IMR-90 (cell line): ENCODE measurements around the gene AREL1.

ENCODE experiments used
- CEBPB ChIP-seq: IDR thresholded peaks from 2 replicates; pipeline ENCODE4 v1.6.1; 2012; ENCODE audit warnings: low read depth, low read length, improper control_type of control experiment
- CTCF ChIP-seq: conservative IDR thresholded peaks from 2 replicates; pipeline ENCODE4 v1.5.1; 2012; ENCODE audit warnings: mild to moderate bottlenecking, low read depth, low read length, improper control_type of control experiment
- FOS ChIP-seq: fragments of 150-350 bp; IDR thresholded peaks from 2 replicates; pipeline ENCODE4 v1.6.1; 2016; ENCODE audit warnings: low read depth, low read length
- MAFK ChIP-seq: IDR thresholded peaks from 2 replicates; pipeline ENCODE4 v1.6.1; 2012; ENCODE audit warnings: low read depth, low read length, improper control_type of control experiment
- MAZ ChIP-seq: IDR thresholded peaks from 2 replicates; pipeline ENCODE4 v1.6.1; 2012; ENCODE audit warnings: low read depth, mild to moderate bottlenecking, low read length, improper control_type of control experiment, moderate library complexity, borderline replicate concordance
- MXI1 ChIP-seq: IDR thresholded peaks from 2 replicates; pipeline ENCODE4 v1.6.1; 2012; ENCODE audit warnings: low read depth, mild to moderate bottlenecking, low read length, moderate library complexity, borderline replicate concordance
- POLR2A ChIP-seq: IDR thresholded peaks from 2 replicates; pipeline ENCODE4 v1.6.1; 2012; ENCODE audit warnings: mild to moderate bottlenecking, low read depth, low read length
- RAD21 ChIP-seq: IDR thresholded peaks from 2 replicates; pipeline ENCODE4 v1.6.1; 2012; ENCODE audit warnings: low read length, improper control_type of control experiment
- RFX5 ChIP-seq: IDR thresholded peaks from 2 replicates; pipeline ENCODE4 v1.8.0; 2012; ENCODE audit warnings: low read depth, mild to moderate bottlenecking, low read length, moderate library complexity
- SMC3 ChIP-seq: fragments of 150-350 bp; IDR thresholded peaks from 2 replicates; pipeline ENCODE4 v1.6.1; 2016; ENCODE audit warnings: low read depth, mild to moderate bottlenecking, antibody characterized with exemption, low read length, moderate library complexity
- USF2 ChIP-seq: fragments of 150-350 bp; IDR thresholded peaks from 2 replicates; pipeline ENCODE4 v1.6.1; 2017; ENCODE audit warnings: mild to moderate bottlenecking, antibody characterized with exemption, low read length, low read depth

GRCh38 chr14:74670726-74671411 lies 42.0 kb downstream of the AREL1 start:
- TF ChIP-seq FOS (no peak), RFX5 (no peak), CTCF (no peak), USF2 (no peak), SMC3 (0 out of 2 replicates have a peak, but pooled peaks have one; percentile 24), POLR2A (no peak), MAFK (peak; percentile 53; the same call in 1 of the 2 replicates), CEBPB (no peak), RAD21 (peak; percentile 5; the same call in 1 of the 2 replicates), MXI1 (no peak), MAZ (peak; percentile 17; the same call in 1 of the 2 replicates)
